H1 (cell line): Measurements from ENCODE around the gene TBX15. TPM values are rescaled to one million over a fixed set of nuclear protein-coding genes. Genes with fewer than 3 reads are reported as not detected.

Experiments
- CBX8 ChIP-seq: fragments of 300-800, 300-1000 bp; sonication (generic); IDR thresholded peaks from 2 replicates; pipeline ENCODE4 v1.7.1; 2016; ENCODE audit warnings: low read depth, low read length, borderline replicate concordance
- CHD7 ChIP-seq: fragments of 300-600 bp; sonication (generic); IDR thresholded peaks from 2 replicates; pipeline ENCODE4 v1.7.1; 2012; ENCODE audit warnings: low read length, moderate library complexity, mild to moderate bottlenecking, inconsistent platforms; ENCODE audit not compliant: insufficient replicate concordance
- CREB1 ChIP-seq: IDR thresholded peaks from 2 replicates; pipeline ENCODE4 v1.6.1; 2012; ENCODE audit warnings: inconsistent platforms
- E2F6 ChIP-seq: IDR thresholded peaks from 2 replicates; pipeline ENCODE4 v1.6.1; 2012; ENCODE audit warnings: inconsistent platforms
- EGR1 ChIP-seq: IDR thresholded peaks from 2 replicates; pipeline ENCODE4 v1.6.1; 2011; ENCODE audit warnings: low read depth, low read length, borderline replicate concordance
- GABPA ChIP-seq: IDR thresholded peaks from 2 replicates; pipeline ENCODE4 v1.6.1; 2011; ENCODE audit warnings: mild to moderate bottlenecking, low read length, moderate library complexity, borderline replicate concordance; ENCODE audit not compliant: insufficient read depth
- GTF2F1 ChIP-seq: IDR thresholded peaks from 2 replicates; pipeline ENCODE4 v1.6.1; 2012; ENCODE audit warnings: low read depth, low read length, improper control_type of control experiment, borderline replicate concordance
- POLR2AphosphoS5 ChIP-seq: IDR thresholded peaks from 2 replicates; pipeline ENCODE4 v1.6.1; 2011; ENCODE audit warnings: low read depth, low read length
- SP2 ChIP-seq: IDR thresholded peaks from 2 replicates; pipeline ENCODE4 v1.6.1; 2012; ENCODE audit warnings: mild to moderate bottlenecking, low read length, inconsistent platforms
- SP4 ChIP-seq: IDR thresholded peaks from 2 replicates; pipeline ENCODE4 v1.6.1; 2012; ENCODE audit warnings: low read length, inconsistent platforms
- YY1 ChIP-seq: IDR thresholded peaks from 2 replicates; pipeline ENCODE4 v1.6.1; 2011; ENCODE audit warnings: low read depth, mild to moderate bottlenecking, low read length
- polyA plus RNA-seq, 7 experiments: library from polyadenylated mRNA; depleted of rRNA in 3 of 7; stranded (reverse) in 5 of 7; unstranded in 2 of 7; fragments of >200 nt in 5 of 7; fragments of 200-250 nt in 2 of 7; gene quantifications; 1 replicate in 5 of 7; 2 replicates in 1 of 7; 4 replicates in 1 of 7; pipeline versions ENCODE4 v1.2.1 to v1.2.3, GENCODE V29; 2011 to 2013; ENCODE audit warnings: missing spikeins in 2 of 7, mixed read lengths in 2 of 7
- total RNA-seq: library from RNA; stranded (reverse); fragmentation: NEBNext Ultra II Directional; extraction: Animal tissue kit (Norgen Biotek cat#: 25700); gene quantifications from 2 replicates; pipeline ENCODE4 v1.2.1, GENCODE V29; 2021

The TBX15 gene
- total and polyA plus RNA-seq, 2 of the 8 experiments (the other 6 are each of a cell fraction or from before 2014, with no cell fraction given): 0.14 to 0.24 TPM

GRCh38 chr1:119007670-119008482, 19.7 kb upstream of the TBX15 start (continued):
- TF ChIP-seq E2F6 (no peak), GTF2F1 (no peak), CBX8 (no peak), SP2 (no peak), EGR1 (no peak), CREB1 (no peak), SP4 (no peak), YY1 (no peak), CHD7 (no peak), POLR2AphosphoS5 (no peak), GABPA (no peak)
